ENCODE data around the gene KICS2. TPM values are rescaled to one million over a fixed set of nuclear protein-coding genes. Genes with fewer than 3 reads are reported as not detected.

The KICS2 gene
- total RNA-seq, 2 donors from 2014 or later, result 6.8 to 18.2 TPM

DNA sequence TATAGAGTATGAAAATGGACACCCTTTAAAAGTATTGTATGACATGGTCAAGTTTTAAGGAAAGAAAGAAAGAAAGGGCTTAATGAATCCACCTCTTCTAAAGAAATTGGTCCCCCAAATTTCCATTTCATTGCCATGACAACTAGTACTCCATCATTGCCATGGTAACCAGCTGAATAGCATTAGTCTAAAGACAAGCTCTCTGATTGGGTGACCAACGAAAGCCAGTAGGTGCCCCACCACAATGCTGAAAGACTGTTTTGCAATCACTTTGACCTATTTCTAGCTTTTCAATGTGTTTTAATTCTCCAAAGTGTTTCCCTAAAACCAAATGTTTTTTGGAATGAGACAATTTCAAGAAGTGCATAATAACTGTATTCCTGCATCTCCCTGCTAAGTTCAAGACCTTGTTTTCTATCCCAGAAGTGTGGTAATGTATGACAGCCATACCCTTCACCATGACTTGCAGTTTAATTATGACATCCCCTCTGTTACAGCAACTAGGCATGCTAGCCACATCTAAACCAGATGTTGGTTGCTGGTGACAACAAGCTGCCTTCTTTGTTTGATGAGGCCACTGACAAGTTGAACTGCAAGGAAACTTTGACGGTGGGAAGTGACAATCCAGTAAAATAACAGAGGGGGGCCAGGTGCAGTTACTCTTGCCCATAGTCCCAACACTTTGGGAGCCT is 46.7 kb downstream of the KICS2 start:
- TF ChIP-seq POLR2A (IDR thresholded peaks at IDR 0.05) (no peak), CTCF (IDR thresholded peaks at IDR 0.05) (no peak), POLR2AphosphoS5 (IDR thresholded peaks at IDR 0.05) (no peak)
- H3K4me3 ChIP-seq, result no peak overlapping the region
- no peaks in the 10 kb centered on the region for H3K36me3 ChIP-seq
- intact Hi-C loops (cut with DNase I), result no loop called here
- no peaks in the 10 kb centered on the region for H3K9me3 ChIP-seq
- 61% methylated on average over 2 of the region's 2 CpGs for WGBS
- no peaks in the 10 kb centered on the region for H3K4me1 ChIP-seq (replicated peaks)
- H3K27ac ChIP-seq, result no peak overlapping the region
- H3K27me3 ChIP-seq (replicated peaks; ENCODE audit: insufficient read depth), result no peaks in the 10 kb centered on the region
- DNase-seq (ENCODE audit: low spot score), result no peak

- TF ChIP-seq POLR2AphosphoS5 (IDR thresholded peaks at IDR 0.05) (no peak), CTCF (IDR thresholded peaks at IDR 0.05) (no peak), POLR2A (IDR thresholded peaks at IDR 0.05) (no peak)
- H3K4me3 ChIP-seq, result no peak overlapping the region
- H3K9me3 ChIP-seq, result no peaks in the 10 kb centered on the region
- intact Hi-C loops (cut with DNase I), result no loop called here
- H3K27ac ChIP-seq, result no peak overlapping the region
- H3K27me3 ChIP-seq (replicated peaks; ENCODE audit: insufficient read depth), result no peaks in the 10 kb centered on the region
- no peaks in the 10 kb centered on the region for H3K4me1 ChIP-seq (replicated peaks)
- DNase-seq (ENCODE audit: low spot score), result no peak
- no peaks in the 10 kb centered on the region for H3K36me3 ChIP-seq
- 93% methylated on average over 3 of the region's 3 CpGs for WGBS
These were observed 48.6 kb downstream of the KICS2 start for GRCh38 chr12:64173456-64173855.

Small RNAs within 50 kb of the gene (small RNA-seq; reads per million reads assigned to genes)
- gene RNU5A-7P, result 0 reads per million in 2 donors
- 0 reads per million in 2 donors for gene RNU6-1009P

Other genes with a start within 250 kb of the KICS2 start
- gene C12orf56, start 168.5 kb upstream of the KICS2 start, total RNA-seq, result 1 to 10 TPM in 1 of 2 donors, under 1 TPM in 1; 0.91 to 2.1 TPM
- gene XPOT, start 182.1 kb upstream of the KICS2 start, total RNA-seq, result 10 to 100 TPM; 30.4 to 36.8 TPM
- 10 to 100 TPM; 25.9 to 33.6 TPM for gene TBK1, start 229.8 kb upstream of the KICS2 start, total RNA-seq